Articular chondrocyte of knee joint (primary cell): Measurements from ENCODE around the gene PEX11A. TPM values are rescaled to one million over a fixed set of nuclear protein-coding genes. Genes with fewer than 3 reads are reported as not detected.

Source experiments
- small RNA-seq: library from RNA; depleted of rRNA; stranded (forward); fragments of <200 nt; gene quantifications from one replicate; pipeline ENCODE3, GENCODE V24; 2012
- total RNA-seq: library from RNA; depleted of rRNA; stranded (reverse); fragments of >200 nt; gene quantifications from 2 replicates; pipeline ENCODE4 v1.2.3, GENCODE V29; 2012

The PEX11A gene
- 5.1 and 10.8 TPM in 2 replicates for total RNA-seq

GRCh38 chr15:89690276-89691218 is at the start of gene PEX11A, which contains the start of gene WDR93:
TSS of gene PEX11A (minus strand) at chr15:89690754. CDS start at chr15:89690632, 122 bp downstream.
TSS of gene WDR93 (plus strand) at chr15:89690811. CDS start at chr15:89701747, 10,936 bp downstream.

GRCh38 chr15:89679212-89679611 is 11.3 kb downstream of the PEX11A start, which contains the start of gene PLIN1:
TSS of gene PLIN1 (minus strand) at chr15:89679367. CDS start at chr15:89677489, 1,878 bp downstream.

GRCh38 chr15:89654847-89655805 is 35.4 kb downstream of the PEX11A start, which contains the start of gene KIF7:
TSS of gene KIF7 (minus strand) at chr15:89655467. CDS start at chr15:89652930, 2,537 bp downstream.

Small RNA genes within 50 kb of the gene (small RNA-seq; reads per million reads assigned to genes)
- not detected for gene RNU6-132P

Other genes starting within 250 kb of the PEX11A start
- gene RHCG, start 194.2 kb downstream of the PEX11A start, total RNA-seq = not detected in 2 replicates
- gene TICRR, start 115.3 kb downstream of the PEX11A start, total RNA-seq = 2.4 and 2.9 TPM in 2 replicates
- 21.9 and 22.0 TPM in 2 replicates for gene KIF7, start 35.3 kb downstream of the PEX11A start, total RNA-seq
- gene PLIN1, start 11.4 kb downstream of the PEX11A start, total RNA-seq = 0.91 and 1.2 TPM in 2 replicates
- 0.26 and 0.32 TPM in 2 replicates for gene WDR93, start 57 bp upstream of the PEX11A start, total RNA-seq
- 0.26 and 0.43 TPM in 2 replicates for gene MESP1, start 60.5 kb upstream of the PEX11A start, total RNA-seq
- 0.32 and 0.78 TPM in 2 replicates for gene MESP2, start 85.6 kb upstream of the PEX11A start, total RNA-seq
- 45.5 and 56.2 TPM in 2 replicates for gene ANPEP, start 124.1 kb upstream of the PEX11A start, total RNA-seq
- gene AP3S2, start 203.2 kb upstream of the PEX11A start, total RNA-seq = 61.3 and 84.5 TPM in 2 replicates
- 17.0 and 17.2 TPM in 2 replicates for gene ARPIN, start 222.2 kb upstream of the PEX11A start, total RNA-seq